Measurements from ENCODE around the gene CEP68. TPM values are rescaled to one million over a fixed set of nuclear protein-coding genes. Genes with fewer than 3 reads are reported as not detected.
A peak's percentile ranks its signal among the peaks of the same experiment; 100 is the strongest.

The CEP68 gene
- total and polyA plus RNA-seq, 12 donors = 5.6 to 19.3 (median 10.7) TPM

DNA sequence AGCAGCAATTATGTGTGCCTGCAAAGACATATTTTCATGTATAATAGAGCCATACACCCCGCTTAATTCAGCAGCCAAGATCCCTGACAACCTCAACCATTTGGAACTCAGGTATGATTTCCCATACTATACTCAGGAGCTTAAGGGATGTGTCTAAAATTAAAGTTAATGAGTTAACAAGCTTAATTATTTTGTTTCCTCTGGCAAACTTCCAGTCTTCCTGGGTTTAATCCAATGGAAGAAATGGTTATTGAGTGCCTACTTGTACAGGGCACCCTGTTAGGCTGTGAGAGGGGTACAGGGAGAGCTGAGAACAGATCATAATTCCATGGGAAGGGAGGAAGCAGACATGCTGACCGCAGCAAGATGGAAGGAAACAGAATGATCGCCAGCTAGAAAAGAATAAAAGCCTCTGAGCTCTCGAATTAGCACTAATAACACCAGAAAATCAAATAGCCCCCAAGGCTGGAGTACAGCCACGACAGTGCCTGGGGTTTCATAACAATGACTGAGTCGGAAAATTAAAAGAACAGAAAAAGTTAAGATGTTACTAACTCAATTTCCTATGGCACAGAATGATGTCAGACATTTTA, 20.8 kb upstream of the CEP68 start:
- Histone ChIP-seq H3K4me1 (replicated peaks in 1 of 2) (peaks cover 0 to 15% of the 10 kb centered on the region in 2 donors), H3K27me3 (no peaks in the 10 kb centered on the region), H3K9me3 (replicated peaks in 1 of 3) (no peaks in the 10 kb centered on the region), H3K36me3 (replicated peaks in 1 of 2) (no peaks in the 10 kb centered on the region), H3K27ac (peak overlapping the region in 1 of 5 donors; percentile 47), H3K4me3 (no peak overlapping the region)
- TF ChIP-seq, protein P1, sequence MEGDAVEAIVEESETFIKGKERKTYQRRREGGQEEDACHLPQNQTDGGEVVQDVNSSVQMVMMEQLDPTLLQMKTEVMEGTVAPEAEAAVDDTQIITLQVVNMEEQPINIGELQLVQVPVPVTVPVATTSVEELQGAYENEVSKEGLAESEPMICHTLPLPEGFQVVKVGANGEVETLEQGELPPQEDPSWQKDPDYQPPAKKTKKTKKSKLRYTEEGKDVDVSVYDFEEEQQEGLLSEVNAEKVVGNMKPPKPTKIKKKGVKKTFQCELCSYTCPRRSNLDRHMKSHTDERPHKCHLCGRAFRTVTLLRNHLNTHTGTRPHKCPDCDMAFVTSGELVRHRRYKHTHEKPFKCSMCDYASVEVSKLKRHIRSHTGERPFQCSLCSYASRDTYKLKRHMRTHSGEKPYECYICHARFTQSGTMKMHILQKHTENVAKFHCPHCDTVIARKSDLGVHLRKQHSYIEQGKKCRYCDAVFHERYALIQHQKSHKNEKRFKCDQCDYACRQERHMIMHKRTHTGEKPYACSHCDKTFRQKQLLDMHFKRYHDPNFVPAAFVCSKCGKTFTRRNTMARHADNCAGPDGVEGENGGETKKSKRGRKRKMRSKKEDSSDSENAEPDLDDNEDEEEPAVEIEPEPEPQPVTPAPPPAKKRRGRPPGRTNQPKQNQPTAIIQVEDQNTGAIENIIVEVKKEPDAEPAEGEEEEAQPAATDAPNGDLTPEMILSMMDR (IDR thresholded peaks at IDR 0.05) = no peak
- TF ChIP-seq POLR2A (IDR thresholded peaks at IDR 0.05) = no peak
- intact Hi-C loops (cut with DNase I) = loop anchor here in 1 of 2 donors (5.0 kb wide), 1 partner anchor 118 kb away; no protein-coding TSS in a partner anchor
- 72 to 80% (median 78%) methylated on average over 6 of the region's 6 CpGs for WGBS, 4 donors
- DNase-seq = no peak

GRCh38 chr2:65037178-65037577, 19.0 kb upstream of the CEP68 start:
- Histone ChIP-seq H3K4me1 (replicated peaks in 1 of 2) (peaks cover 0 to 5% of the 10 kb centered on the region in 2 donors), H3K36me3 (replicated peaks in 1 of 2) (no peaks in the 10 kb centered on the region), H3K27ac (no peak overlapping the region), H3K27me3 (no peaks in the 10 kb centered on the region), H3K9me3 (replicated peaks in 1 of 3) (no peaks in the 10 kb centered on the region), H3K4me3 (no peak overlapping the region)
- TF ChIP-seq POLR2A (IDR thresholded peaks at IDR 0.05) = no peak
- TF ChIP-seq, protein P1 (IDR thresholded peaks at IDR 0.05) = no peak
- intact Hi-C loops (cut with DNase I) = loop anchor here in 1 of 2 donors (5.0 kb wide), 1 partner anchor 120 kb away; no protein-coding TSS in a partner anchor
- 76 to 93% (median 89%) methylated on average over 3 of the region's 3 CpGs for WGBS, 4 donors
- DNase-seq = no peak

DNA sequence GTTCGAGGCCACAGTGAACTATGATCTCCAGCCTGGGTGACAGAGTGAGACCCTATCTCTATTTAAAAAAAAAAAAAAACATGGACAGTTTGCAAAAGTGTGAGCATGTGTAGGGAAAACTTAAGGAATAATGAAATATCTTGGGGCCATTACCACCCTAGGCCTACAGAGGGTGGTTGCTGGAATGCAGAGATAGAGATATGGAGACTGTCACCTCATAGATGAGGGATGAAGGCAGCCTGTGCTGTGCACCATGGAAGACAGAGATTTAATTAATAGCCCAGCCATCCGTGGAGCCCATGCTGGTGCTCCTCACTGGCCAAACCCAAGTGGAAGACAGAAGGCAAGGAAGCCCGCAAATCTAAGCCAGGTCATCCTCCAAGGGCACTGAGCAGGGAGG, 16.6 kb upstream of the CEP68 start:
- H3K36me3 ChIP-seq (replicated peaks in 1 of 2) = no peaks in the 10 kb centered on the region
- intact Hi-C loops (cut with DNase I) = loop anchor here (2.0 to 5.0 kb wide), 2 partner anchors 122 to 123 kb away; no protein-coding TSS in a partner anchor
- H3K4me3 ChIP-seq = no peak overlapping the region
- no peaks in the 10 kb centered on the region for H3K27me3 ChIP-seq
- peaks cover 0 to 5% of the 10 kb centered on the region in 2 donors for H3K4me1 ChIP-seq (replicated peaks in 1 of 2)
- TF ChIP-seq, protein P1 (IDR thresholded peaks at IDR 0.05) = no peak
- TF ChIP-seq POLR2A (IDR thresholded peaks at IDR 0.05) = no peak
- no peak overlapping the region for H3K27ac ChIP-seq
- H3K9me3 ChIP-seq (replicated peaks in 1 of 3) = peaks cover 0 to 4% (median 0%) of the 10 kb centered on the region in 3 donors
- DNase-seq = no peak
- WGBS, 4 donors = 84 to 91% (median 90%) methylated on average over 3 of the region's 3 CpGs

DNA sequence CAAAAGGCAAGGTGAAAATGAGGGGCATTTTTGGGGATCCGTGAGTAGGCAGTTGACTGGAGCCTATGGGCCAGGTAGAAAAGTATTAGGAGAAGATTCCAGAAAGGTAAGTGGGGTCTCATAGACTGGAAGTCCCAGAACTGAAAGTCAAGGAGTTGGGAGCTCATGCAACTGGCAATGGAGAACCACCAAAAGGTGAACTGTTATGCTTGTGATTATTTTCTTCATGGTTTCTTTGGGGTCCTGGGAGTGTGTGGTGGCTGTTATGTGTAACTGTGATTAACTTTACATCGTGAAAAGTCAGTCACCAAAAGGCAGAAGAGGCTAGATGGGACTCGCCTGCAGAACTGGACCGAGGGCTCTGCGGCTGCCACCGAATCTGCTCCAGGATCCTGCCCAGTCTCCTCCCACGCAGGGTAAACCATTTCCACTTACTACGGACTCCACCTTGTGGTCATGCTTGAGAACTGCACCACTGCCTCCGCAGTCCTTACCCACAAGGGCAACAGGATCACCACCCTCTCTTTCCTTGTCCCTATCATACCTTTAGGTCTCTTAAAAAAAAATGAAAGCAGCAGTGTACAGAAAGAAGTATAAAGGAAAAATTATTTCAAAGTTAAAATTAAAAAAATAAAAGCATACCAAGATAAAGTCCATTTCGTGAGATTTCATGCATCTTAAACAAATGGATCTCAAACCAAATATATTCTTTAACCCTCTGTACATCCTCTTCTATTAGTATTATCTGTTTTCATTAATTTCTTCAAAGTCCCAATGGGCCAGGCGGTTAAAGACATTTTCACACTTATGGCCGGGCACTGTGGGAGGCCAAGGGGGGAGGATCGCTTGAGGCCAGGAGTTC, 15.6 kb upstream of the CEP68 start:
- H3K4me3 ChIP-seq = peak overlapping the region in 1 of 4 donors; percentile 32
- H3K9me3 ChIP-seq (replicated peaks in 1 of 3) = peaks cover 0 to 4% (median 0%) of the 10 kb centered on the region in 3 donors
- TF ChIP-seq, protein P1 (IDR thresholded peaks at IDR 0.05) = peak; percentile 95 to 98 (median 96)
- no peak for TF ChIP-seq POLR2A (IDR thresholded peaks at IDR 0.05)
- H3K36me3 ChIP-seq (replicated peaks in 1 of 2) = no peaks in the 10 kb centered on the region
- H3K27me3 ChIP-seq = no peaks in the 10 kb centered on the region
- 26 to 31% (median 28%) methylated on average over 12 to 13 of the region's 13 CpGs for WGBS, 4 donors
- intact Hi-C loops (cut with DNase I) = no loop called here
- H3K27ac ChIP-seq = no peak overlapping the region
- peak; percentile 85 to 97 (median 91) for DNase-seq
- H3K4me1 ChIP-seq (replicated peaks in 1 of 2) = peaks cover 0 to 5% of the 10 kb centered on the region in 2 donors
